Putamen (tissue), 1 donor: ENCODE data around the gene NPFFR1.

Experiments
- DNase-seq: peaks from one replicate; pipeline ENCODE4 v3.0.0-alpha.2; 2016; ENCODE audit warnings: low spot score

NPFFR1 gene

DNA sequence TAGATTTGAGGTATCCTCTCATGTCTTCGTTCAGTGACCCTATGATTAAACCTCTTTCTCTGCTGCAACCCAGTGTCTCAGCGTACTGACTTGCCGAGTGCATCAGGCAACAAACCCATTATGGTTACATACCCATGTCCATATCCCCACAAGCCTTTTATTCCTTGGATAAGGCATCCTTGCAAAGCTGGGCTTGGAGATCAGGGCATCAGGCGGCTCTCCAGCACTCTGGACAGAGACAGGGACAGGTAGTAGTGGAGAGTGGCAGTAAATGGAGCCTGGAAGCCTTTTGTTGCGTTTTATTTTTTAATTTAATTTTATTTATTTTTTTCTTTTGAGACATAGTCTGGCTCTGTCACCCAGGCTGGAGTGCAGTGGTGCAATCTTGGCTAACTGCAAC, 32.0 kb upstream of the NPFFR1 start:
- no peak for DNase-seq

DNA sequence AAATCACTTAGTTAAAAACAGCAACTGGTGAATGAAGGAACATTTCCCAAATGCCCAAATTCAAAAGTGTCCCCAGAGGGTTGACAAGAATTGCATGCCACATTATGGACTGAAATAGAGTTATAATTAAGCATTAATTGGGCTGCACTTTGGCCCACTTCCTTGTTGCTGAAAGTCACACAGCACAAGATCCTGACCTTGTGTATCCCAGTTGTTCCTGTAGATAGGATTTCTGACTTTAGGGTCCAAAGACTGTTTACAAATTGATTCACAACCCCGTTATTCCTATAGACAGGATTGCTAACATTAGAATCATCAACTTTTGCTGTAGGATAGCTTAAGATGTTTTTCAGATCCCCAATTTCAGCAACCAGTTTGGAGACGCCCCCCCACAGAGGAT, 31.5 kb upstream of the NPFFR1 start:
- no peak for DNase-seq

DNA sequence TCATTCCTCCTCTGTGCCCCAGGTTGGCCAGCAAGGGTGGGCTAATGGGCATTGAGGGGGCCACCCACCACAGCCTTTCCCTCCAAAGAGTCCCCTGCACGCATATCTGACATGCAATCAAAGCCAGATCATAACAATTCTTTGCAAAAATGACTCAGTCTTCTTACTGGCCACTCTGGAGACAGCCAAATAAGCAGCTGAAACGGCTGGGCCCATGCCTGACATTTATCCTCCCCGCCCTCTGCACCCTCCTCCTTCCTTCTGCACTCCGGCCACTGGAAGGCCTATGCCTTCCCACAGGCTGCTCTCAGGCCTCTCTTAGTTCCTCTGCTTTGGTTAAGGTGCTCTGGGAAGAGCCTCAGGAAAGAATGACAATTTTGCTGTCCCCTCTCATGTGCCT, 29.2 kb upstream of the NPFFR1 start:
- DNase-seq, result no peak

DNA sequence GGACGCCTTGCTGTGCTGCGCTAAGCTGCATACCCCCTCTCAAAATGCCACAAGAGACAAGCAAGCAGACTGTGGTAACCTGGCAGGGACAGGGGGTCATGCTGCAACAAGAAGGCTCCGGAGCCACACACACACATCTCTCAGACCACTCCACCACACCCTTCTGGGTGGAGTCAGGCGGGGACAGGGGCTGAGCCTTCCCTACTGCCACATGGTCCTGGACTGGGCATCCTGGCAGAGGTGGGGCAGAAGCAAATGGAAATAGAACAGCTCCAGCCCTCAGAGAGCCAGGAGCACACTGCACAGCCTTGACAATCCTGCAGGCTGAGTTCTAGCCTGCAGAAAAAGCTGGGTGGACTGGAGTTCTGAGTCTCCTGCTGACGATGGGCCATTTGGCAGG, 28.4 kb upstream of the NPFFR1 start:
- DNase-seq, result no peak

DNA sequence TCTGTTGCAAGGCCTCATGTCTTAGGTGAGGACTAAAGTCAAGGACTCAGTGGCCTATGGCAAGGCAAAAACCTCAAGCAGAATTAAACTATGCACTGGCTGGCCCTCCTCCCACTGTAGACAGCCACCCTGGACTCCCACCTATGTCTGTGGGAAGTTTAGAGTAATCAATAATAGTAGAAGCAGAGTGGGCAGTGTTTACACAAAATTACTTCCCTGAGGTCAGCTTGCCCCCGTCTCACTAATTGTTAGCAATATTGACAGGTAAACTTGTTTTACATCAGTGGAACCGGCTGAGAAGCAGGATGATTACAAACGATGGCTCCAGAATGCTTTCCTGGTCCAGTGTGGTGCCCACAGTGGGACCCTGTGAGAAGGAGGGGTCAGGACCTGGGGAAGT, 27.9 kb upstream of the NPFFR1 start:
- DNase-seq, result no peak

DNA sequence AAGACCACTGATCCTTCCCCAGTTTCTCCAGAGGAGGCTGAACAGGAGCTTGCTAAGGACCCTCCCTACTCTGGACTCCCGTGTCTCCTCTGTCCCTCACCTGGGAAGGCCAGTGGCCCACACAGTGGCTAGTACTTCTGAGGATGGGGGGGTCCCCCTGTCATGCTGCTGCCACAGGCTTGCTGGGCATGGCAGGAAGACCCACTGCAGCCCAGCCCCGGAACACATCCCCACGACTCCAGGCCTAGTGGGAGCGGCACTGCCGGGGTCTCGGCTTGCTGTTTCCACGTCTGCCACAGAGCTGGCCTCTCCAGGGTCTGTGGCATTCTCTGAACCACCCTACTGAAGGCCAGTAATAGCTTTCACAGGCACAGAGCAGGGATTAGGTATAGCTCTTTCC, 25.9 kb upstream of the NPFFR1 start:
- DNase-seq, result no peak

DNA sequence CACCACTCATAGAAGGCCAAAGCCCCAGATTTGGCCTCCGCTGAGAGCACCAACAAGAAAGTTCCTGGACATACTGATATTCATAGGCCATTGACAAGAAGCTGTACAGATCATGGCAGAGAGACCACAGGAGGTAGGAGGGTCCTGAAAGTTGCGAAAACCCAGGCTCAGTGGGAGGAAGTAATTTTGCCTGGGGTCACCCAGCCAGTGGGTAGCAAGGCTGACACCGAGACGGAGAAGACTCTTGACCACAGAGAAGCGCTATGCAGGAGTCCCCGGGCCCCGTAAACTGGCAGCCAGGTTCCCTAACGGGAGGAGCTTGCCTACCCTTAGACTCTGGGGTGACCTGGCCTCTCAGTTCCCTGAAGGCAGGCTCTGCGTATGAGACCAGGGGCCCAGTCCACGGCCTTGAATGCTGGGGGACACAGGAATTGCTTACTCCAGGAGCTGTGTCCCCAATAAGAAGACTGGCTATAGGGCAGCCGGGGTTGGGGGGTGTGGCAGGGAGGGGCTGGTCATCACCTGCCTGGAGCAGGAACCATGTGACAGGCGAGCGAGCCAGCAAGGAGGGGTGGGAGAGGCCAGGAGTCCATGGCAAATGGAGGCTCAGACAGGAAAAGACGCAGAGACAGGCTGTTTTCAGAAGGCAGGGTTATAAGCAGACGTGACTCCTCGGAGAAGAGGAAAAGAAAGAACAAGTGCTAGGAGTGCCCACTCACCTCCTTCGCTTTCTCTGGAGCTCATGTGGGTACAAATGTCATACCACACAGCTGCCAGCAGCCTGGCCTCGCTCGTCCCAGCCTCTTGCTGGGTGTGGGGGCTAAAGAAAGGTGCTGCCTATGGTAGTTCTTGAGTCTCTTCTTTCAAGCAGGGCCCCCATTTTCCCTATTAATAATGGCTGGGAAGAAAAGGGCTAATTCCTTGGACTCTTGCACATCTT, 24.6 kb upstream of the NPFFR1 start:
- DNase-seq, result peak; percentile 35

DNA sequence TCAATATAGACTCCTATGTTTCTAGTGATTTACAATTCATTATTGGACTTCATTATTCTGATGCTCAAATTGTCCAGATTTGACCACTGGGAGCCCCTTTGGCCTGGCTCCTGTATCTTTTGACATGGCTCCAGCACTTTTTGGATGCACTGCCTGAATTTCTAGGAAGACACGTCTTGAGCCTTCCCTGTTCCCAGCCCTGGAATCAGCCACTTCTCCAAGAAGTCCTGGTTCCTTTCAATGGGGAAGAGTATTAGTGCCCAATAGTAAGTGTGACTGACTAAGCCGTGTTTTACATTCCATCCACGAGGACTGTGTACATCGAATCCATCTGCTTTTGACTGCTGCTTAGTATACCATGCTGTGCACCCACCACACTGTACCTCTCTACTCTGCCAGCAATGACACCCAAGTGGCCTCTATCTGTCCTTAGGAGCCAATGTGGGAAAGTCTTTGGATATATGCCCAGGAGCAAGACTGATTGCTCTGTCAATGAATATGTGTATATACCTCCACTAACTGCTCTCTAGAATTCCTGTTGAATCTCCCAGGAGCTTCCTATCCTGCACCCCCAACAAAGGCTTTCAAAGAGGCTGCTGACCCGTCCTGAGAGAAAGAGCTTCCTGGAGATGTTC, 23.2 kb upstream of the NPFFR1 start:
- no peak for DNase-seq

DNA sequence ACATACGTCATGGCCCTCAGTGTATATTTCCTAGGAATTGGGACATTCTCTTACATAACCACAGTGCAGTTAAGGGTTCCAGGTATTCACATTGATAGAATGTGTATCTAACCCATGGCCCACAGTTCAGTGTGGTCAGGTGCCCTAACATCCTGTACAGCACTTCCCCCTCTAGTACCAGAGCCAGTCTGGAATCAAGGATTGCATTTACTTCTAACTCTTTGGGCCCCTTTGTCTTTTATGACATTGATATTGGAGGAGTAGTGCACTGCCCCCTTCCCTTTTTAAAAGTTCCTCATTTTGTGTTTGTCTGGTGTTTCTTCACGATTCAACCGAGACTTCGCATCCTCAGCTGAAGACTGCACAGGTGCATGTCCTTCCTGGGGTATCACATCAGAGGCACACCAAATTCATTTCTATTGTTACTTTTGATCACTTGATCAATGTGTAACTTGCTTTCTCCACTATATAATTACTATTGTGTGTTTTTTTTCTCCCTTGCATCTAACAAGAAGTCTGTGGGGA, 22.4 kb upstream of the NPFFR1 start:
- no peak for DNase-seq

DNA sequence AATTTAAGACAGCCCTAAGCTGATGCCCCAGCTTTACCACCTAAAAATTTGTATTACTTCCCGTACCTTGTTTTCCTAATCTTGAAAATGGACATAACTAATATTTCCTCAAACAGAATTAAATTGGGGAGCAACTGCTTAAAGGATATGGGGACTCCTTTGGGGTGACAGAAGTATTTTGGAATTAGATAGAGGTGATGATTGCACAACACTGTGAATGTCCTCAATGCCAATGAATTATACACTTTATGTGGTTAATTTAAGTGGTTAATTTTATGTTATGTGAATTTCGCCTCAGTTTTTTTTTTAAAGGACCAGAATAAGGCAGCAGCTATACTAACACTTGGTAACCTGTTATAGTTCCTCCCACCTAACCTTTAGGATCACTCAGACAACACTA, 19.9 kb upstream of the NPFFR1 start:
- DNase-seq, result no peak

DNA sequence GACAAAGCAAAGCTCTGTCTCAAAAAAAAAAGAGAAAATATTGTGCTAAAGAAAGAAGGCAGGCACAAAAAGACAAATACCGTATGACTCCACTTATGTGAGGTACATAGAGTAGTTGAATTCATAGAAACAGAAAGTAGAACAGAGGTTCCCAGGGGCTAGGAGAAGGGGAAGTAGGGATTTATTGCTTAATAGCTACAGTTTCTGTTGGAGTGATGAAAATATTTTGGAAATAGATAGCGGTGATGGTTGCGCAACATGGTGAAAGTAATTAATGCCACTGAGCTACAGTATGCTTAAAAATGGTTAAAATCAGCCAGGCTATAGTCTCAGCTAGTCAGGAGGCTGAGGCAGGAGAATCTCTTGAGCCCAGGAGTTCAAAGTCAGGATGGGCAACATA, 18.5 kb upstream of the NPFFR1 start:
- no peak for DNase-seq

DNA sequence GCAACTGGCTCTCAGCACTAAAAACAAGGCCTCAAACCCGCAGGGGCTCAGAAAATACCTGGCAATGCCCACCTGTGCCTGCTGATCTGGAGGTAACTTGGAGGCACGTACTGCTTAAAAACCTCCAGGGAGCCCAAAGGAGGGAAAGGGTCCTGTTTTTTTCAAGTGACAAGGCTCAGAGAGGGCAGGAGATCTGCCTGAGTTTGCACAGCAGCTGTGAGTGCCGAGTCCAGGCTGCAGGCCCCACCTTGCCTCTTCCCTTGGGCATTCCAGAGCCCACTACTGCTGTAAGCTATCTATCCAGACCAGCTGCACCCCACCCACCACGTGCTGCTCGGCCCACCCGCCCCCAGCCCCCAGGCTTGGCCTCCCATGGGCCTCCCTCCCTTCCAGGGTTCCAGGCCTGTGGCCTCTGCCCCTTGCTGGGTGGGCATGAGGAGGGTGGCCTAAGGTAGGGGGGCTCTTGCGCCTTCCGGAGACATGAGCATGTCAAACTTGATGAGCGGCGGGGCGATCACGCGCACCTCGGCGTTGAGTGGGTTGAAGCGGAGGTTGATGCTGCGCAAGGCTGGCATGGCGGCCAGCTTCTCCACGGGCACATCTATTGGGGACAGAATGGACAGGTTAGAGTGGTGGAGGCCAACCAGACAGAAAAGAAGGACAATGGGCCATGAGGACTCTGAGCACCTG, 17.2 kb upstream of the NPFFR1 start:
- no peak for DNase-seq

DNA sequence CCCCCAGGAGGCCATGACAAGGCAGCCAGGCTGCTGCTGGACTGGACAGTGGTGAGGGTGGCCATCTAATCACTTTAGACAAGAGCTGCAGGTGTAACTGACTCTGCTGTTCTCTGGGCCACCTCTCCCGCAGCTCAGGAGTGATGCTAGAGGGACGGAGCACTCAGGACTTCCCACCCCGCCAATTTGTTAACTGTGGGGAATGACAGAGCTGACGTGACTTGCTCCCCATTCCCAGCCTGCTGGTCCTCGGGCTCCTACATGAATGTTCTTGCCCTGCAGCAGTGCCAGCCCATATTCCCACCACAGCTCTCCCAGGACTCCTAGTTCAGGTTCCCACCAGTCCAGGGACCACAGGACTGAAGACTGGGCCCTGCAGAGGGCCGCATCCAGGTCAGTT, 16.7 kb upstream of the NPFFR1 start:
- no peak for DNase-seq

DNA sequence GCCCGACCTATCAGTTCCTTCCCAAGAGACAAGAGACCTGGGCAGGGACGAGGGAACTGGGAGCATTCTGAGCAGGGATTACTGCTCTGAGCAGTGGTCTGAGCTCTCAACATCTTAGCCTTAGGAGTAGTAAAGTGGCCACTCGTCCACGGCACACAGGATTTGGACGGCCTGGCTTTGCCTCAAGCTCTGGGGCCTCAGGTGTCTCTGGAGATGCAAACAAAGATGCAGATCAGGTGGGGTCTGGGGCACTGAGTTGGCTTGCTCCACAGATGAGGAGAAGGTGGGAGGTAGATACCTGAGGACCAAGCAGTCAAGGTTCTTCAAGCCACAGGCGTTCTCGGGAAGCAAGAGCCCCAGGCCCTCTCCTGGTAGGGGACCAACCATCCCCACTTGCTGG, 16.1 kb upstream of the NPFFR1 start:
- DNase-seq, result no peak

DNA sequence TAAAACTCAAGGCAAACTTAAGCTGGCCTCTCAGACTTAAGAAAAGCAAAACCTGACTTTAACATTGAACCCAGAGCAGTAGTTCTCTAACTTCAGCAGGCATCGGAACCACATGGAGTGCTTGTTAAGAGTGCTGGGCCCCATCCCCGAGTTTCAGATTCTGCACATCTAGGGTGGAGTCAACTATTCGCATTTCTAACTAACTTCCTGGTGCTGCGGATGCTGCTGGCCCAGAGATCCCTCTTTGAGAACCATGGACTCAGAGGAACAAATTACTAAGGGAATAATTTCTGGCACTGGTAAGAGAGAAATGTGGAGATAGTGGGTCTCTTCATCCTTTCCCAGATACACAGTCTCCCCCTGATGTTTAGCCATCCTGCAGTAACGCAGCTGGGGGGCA, 14.6 kb upstream of the NPFFR1 start:
- no peak for DNase-seq

DNA sequence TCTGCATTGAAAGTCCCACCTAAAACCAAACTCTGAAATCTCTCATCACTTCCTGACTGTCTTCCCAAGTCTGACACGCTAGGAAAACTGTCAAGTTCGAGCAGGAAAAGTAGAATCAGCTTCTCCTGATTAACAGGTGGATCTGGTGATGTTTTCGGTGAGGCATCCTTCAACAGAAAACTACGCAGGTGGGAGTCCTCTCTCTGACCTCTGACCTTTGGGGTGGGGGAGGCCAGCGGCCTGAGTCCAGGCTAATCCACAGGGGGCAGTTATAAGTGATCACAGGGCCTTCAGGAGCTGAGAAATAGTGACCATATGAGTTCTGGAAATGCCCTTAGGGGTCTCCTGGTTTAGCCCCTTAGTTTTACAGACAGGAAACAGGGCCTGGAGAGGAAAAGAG, 13.4 kb upstream of the NPFFR1 start:
- no peak for DNase-seq

DNA sequence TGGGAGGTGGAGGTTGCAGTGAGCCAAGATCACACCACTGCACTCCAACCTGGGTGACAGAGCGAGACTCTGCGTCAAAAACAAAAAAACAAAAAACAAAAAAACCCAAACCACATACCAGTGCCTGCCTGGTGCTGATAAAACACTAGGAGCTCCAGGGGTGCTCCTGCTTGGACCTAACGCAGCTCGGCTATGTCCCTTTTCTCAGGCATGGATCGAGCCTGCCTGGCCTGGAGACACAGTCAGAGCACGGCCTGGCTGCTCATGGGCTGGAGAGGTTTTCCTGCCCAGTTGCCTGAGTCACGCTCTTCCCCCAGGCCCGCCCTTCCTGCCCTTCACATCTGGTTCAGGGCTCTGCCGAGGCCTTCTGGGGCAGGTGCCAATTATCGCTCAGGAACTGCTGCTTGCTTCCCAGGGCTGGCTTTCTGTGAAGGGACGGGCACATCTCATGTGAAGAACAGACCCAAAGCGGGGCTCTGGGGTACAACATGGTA, 12.6 kb upstream of the NPFFR1 start:
- DNase-seq, result no peak

DNA sequence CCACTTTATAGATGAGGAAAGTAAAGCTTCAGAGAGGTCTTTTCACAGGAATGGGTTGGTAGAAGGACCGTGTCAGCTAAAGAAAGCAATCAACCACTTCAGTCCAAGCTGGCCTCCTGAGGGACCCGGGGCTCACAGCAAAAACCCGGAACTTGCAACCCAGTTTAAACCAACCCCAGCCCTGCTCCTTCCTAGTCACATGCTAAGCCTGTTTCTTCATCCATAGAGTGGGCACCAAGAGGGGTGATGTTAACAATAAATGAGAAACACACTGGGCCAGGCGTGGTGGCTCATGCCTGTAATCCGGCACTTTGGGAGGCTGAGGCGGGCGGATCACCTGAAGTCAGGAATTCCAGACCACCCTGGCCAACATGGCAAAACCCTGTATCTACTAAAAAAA, 12.1 kb upstream of the NPFFR1 start:
- no peak for DNase-seq

DNA sequence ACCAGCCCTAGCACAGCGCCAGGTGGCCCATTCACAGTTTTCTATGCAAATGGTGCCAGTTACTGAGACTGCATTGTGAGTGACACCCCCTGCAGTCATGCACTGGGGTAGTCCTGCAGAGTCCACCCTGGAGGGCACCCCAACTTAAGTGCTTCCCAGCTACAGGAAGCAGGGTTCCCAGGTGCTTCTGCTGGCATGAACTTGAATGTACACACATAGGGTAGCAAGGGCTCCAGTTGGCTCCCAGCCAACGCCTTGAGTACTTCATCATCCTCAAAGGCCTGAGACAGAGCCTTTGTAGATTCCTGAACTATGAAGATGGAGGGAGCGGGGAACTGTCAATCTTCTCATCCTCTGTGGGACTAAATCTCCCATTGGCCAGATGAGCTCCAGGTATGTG, 11.5 kb upstream of the NPFFR1 start:
- no peak for DNase-seq

DNA sequence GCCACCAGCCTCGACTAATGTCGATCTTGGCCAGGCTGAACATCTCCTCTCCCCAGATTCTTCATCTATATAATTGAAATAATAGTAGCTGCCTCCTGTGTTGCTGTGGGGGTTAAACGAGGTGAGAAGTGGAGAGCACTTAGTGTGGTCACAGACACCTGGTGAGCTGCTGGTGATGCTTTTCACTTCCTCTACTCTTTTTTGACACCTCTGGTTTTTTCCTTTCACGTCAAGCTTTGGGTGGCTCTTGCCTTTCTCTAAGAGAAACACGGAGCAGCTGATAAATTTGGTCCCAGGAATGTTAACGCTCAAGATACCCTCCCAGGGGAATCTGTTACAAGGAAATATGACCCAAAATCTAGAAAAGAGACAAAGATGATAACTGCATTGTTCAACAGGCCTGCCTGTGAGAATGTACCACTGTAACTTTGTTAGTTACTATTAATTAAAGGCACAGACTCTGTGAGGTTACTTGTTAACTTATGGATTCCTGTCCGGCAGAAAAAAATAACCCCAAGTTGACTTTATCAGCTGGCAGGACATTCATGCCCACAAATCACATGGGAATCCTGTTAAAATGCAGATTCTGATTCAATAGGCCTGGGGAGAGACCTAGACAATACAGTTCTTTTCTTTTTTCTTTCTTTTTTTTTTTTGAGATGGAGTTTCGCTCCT, 9.5 kb upstream of the NPFFR1 start:
- no peak for DNase-seq

DNA sequence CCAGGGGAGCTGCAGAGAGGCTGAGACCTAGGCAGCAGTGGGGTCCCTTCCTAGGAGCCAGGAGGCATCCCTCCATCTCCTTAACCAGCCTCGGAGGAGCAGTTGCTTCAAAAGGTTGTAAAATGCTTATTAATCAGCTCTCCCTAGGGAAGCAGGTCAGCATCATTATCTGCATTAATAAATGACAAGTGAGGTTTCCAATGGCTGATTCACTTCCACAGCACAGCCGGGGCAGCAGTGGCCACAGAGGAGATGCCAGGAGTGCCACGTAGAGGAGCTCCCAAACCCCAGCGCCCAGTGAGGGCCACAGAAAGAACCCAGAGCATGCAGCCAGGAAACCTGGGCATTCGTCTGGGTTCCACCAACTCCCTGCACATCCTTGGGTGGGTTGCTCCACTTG, 8.2 kb upstream of the NPFFR1 start:
- DNase-seq, result no peak

DNA sequence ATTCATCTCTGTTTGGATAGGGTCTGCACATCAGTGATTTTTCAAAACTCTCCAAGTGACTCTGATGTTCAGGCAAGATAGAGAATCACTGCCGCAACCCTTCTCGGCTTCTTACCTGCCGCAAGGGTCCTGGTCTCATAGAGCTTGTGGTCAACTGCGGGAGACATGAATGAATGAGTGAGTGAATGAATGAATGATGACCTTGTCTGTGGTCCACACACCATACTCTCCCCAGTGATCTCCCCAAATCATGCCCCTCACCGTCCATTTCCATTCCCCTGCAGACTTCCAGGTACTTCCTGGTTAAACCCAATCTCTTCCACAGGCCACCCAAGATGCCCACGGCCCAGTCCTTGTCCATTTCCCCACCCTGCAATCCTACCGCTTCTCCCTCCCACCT, 5.9 kb upstream of the NPFFR1 start:
- no peak for DNase-seq
